Adipose tissue (tissue), 3 donors: ENCODE data around the gene TMPRSS11D. TPM values are rescaled to one million over a fixed set of nuclear protein-coding genes. Genes with fewer than 3 reads are reported as not detected.

Experiments
- H3K27ac ChIP-seq: one replicate; pipeline ENCODE4 v1.5.1; 2013; ENCODE audit warnings: low read depth, low read length
- WGBS, 3 donors: extraction: QIAGEN DNeasy Blood & Tissue Kit; methylation state at CpG; one replicate each; pipeline ENCODE4 v1.1.7; 2013; 5-methylcytosine and 5-hydroxymethylcytosine counted together
- polyA plus RNA-seq, 3 donors: library from polyadenylated mRNA; stranded (reverse); fragments of 200-250 nt; gene quantifications; one replicate each; pipeline ENCODE4 v1.2.3, GENCODE V29; 2013
- donor health status: healthy with polysubstance abuse.
- donor health status: Bipolar disorder and iron deficiency.
- donor health status: healthy.

Gene TMPRSS11D, protein sequence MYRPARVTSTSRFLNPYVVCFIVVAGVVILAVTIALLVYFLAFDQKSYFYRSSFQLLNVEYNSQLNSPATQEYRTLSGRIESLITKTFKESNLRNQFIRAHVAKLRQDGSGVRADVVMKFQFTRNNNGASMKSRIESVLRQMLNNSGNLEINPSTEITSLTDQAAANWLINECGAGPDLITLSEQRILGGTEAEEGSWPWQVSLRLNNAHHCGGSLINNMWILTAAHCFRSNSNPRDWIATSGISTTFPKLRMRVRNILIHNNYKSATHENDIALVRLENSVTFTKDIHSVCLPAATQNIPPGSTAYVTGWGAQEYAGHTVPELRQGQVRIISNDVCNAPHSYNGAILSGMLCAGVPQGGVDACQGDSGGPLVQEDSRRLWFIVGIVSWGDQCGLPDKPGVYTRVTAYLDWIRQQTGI
- polyA plus RNA-seq: under 1 TPM in 1 of 3 donors, not detected in 2; 0.18 TPM

DNA sequence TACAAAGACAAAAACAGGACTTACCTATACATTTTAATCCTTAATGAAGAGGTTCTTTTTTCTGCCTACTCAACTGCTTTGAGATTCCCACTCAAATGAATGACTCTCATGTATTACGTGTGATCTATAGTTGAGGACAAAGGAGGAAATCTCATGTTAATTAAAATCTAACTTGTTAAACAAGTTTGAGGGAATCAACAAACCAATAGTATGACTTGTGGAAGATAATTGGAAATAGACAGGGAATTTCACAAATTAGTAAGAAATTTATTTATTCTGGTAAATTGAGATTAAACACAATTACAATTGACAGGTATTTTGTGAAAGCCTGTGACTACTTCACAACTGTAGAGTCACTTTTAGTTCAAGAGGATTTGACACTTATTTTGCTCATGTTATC is at the start of gene TMPRSS11D:
TMPRSS11D (minus strand) TSS at position 101 of the 400 bp plus-strand sequence; CDS start at position 32, 69 bp downstream.
- 81 to 90% (median 82%) methylated on average over 1 of the region's 1 CpG for WGBS, 3 donors
- H3K27ac ChIP-seq: no peak within 1 kb of the TSS

DNA sequence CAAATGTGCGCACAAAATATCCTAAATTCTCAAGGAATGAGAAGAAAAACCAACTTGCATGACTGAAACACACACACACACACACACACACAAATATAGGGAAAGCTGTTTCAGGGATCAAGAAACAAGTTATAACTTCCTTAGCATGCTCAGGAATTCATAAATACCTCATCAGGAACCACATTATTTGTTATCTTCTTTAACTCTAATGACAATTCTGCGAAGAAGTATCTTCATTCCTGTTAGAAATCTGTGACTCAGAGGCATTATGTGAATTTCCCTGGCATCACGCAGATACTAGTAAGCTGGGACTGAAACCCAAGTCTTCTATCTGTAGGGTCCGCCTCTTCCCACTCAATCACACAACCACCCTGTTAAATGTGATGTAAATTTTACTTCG is 49.2 kb upstream of the TMPRSS11D start:
- WGBS, 3 donors: 92 to 93% (median 93%) methylated on average over 5 of the region's 5 CpGs
- no peak overlapping the region for H3K27ac ChIP-seq

- 88 to 97% (median 93%) methylated on average over 3 of the region's 3 CpGs for WGBS, 3 donors
- no peak overlapping the region for H3K27ac ChIP-seq
Observed at GRCh38 chr4:67931256-67931655, 47.5 kb upstream of the TMPRSS11D start.

- H3K27ac ChIP-seq: no peak overlapping the region
- 73 to 77% (median 74%) methylated on average over 3 of the region's 3 CpGs for WGBS, 3 donors
Observed at GRCh38 chr4:67929426-67929825, 45.6 kb upstream of the TMPRSS11D start.

DNA sequence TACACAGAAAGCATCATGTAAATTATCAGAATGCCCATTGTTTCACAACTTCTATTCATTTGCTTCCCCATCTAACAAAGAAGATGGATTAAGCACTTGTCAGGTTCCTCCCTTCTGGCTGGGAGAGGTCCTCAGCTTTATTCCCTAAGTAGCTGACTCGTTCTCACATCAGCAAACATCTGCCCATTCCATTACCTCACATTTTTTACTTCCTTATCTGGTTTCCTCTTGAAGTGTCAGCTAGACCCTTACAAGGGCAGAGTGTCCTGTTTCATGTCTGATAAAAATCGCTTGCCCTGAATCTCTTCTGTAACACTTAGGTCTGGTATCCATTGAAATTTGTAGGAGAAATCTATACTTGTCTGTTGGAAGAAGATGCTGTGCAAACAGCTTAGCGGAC is 44.7 kb upstream of the TMPRSS11D start:
- WGBS, 3 donors: 19 to 27% (median 22%) methylated on average over 3 of the region's 3 CpGs
- H3K27ac ChIP-seq: no peak overlapping the region

- WGBS, 3 donors: 94 to 98% (median 97%) methylated on average over 3 of the region's 3 CpGs
Observed at GRCh38 chr4:67927251-67927650, 43.4 kb upstream of the TMPRSS11D start.

GRCh38 chr4:67926485-67926884 is 42.7 kb upstream of the TMPRSS11D start:
- 93 to 98% (median 93%) methylated on average over 7 of the region's 7 CpGs for WGBS, 3 donors
- no peak overlapping the region for H3K27ac ChIP-seq

More at GRCh38 chr4:67927251-67927650, 43.4 kb upstream of the TMPRSS11D start:
- H3K27ac ChIP-seq: no peak overlapping the region

DNA sequence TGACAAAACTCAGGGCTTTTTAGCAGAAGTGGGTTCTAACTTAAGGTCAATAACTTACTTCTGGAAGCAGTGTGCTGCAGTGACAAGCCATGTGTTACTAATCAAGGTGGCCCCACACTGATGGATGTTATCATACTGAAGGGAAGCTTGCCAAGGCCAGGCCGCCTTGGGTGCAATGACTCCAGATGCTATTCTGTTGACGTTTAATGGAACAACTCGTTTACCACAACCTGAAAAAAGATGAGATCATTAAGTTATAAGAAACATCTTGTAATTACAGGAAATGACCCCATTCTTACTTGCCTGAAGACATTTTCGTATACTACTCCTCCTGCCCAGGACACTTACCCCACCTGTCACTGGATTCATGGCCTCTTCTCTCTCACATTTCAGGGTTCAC is 38.9 kb upstream of the TMPRSS11D start:
- WGBS, 3 donors: 53 to 60% (median 55%) methylated on average over 4 of the region's 4 CpGs
- no peak overlapping the region for H3K27ac ChIP-seq

GRCh38 chr4:67918428-67918827 is 34.6 kb upstream of the TMPRSS11D start:
- no peak overlapping the region for H3K27ac ChIP-seq

DNA sequence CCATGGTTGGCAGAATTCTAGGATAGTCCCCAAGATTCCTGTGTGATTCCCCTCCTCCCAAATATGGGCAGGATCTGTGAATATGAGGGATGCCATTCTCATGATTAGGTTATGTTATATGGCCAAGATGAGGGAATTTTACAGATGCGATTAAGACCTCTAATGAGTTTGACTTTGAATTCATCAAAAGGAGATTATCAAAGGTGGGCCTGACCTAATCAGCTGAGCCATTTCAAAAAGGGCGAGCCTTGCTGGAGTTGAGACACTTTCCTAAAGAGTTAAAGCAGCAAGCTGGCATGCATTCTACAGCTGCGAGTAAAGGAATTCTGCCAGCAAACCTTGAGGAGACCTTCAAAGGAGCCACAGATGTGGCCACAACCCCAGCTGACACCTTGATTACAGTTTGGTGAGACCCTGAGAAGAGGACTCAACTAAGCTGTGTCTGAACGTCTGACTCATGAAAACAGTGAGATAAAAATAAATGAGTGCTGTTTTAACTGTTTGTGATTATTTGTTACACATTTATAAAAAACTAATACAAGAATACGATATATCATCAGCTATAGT is 31.7 kb upstream of the TMPRSS11D start:
- H3K27ac ChIP-seq: no peak overlapping the region
- WGBS, 3 donors: 71 to 78% (median 75%) methylated on average over 5 of the region's 5 CpGs

- WGBS, 3 donors: 44 to 85% (median 83%) methylated on average over 2 of the region's 2 CpGs
- no peak overlapping the region for H3K27ac ChIP-seq
Observed at GRCh38 chr4:67912080-67912479, 28.3 kb upstream of the TMPRSS11D start.

- WGBS, 3 donors: 26 to 83% (median 82%) methylated on average over 3 of the region's 3 CpGs
- H3K27ac ChIP-seq: no peak overlapping the region
Observed at GRCh38 chr4:67911638-67912037, 27.8 kb upstream of the TMPRSS11D start.

- 50 to 78% (median 76%) methylated on average over 4 of the region's 4 CpGs for WGBS, 3 donors
- H3K27ac ChIP-seq: no peak overlapping the region
Observed at GRCh38 chr4:67911141-67911540, 27.3 kb upstream of the TMPRSS11D start.

DNA sequence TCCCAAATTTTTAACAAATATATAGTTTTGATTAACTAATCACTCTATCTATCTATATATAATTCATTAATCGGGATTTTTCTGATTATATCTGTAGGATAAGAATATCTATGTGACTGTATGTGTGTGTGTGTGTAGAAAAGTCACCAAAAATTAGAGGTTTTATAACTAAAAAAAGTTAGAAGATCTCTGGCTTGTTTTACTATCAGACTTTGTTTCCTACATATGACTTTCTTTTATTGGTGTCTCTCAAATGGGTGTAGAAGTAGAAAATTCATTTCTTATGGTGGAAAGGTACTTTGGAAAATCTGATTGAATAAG is 26.7 kb upstream of the TMPRSS11D start:
- H3K27ac ChIP-seq: no peak overlapping the region
- 11 to 21% (median 12%) methylated on average over 1 of the region's 1 CpG for WGBS, 3 donors

DNA sequence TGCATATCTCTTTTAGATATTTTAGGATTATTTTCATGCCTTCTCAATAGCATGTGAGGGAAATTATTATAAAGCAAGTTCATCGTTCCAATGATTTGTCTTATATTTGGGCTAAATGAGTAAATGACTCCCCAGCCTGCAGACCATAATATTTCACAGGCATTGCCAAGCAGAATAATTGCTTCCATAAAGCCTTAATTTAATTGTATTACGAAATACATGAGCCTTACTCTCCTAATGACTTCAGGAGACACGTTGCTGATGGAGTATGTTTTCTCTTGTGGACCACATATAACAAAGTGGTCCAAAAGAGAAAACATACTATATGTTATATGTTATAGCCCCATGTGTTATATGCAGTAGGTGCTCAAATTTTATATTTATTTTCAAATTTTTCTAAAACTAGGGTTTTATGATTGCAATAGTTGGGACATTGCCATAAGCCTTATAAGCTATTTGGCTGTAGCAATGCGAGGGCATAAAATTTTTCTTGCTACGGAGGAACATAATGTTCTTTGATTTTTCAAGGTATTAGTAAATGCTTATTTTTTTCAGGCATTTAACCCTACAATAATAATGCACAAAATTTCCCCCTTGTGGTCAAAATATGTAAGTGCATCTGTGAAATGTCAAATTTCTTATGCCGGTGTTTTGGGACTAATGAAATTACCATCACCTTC is 26.2 kb upstream of the TMPRSS11D start:
- no peak overlapping the region for H3K27ac ChIP-seq
- WGBS, 3 donors: 41 to 64% (median 48%) methylated on average over 6 of the region's 6 CpGs

- 87 to 96% (median 91%) methylated on average over 4 of the region's 4 CpGs for WGBS, 3 donors
- no peak overlapping the region for H3K27ac ChIP-seq
Observed at GRCh38 chr4:67907650-67908049, 23.8 kb upstream of the TMPRSS11D start.

- H3K27ac ChIP-seq: no peak overlapping the region
Observed at GRCh38 chr4:67899096-67899495, 15.3 kb upstream of the TMPRSS11D start.

DNA sequence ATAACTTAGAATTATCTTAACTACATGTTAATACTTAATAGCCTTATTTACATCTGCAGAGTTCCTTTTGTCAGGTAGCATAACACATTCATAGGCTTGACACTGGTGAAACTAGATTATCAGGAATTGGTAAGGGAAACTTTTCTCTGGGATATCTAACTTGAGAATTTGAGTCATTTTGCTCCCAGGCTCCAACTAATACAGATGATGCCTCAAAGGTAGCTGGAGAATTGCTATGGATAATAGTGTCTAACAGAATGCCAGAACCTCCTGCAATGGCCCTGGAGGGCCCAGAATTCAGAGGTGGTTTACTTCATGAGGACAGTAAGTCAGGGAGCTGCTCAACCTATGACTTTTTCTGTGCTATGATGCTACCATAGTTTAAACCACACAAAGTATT is 13.9 kb upstream of the TMPRSS11D start:
- no peak overlapping the region for H3K27ac ChIP-seq

- WGBS, 3 donors: 93 to 99% (median 96%) methylated on average over 22 to 26 of the region's 26 CpGs
- H3K27ac ChIP-seq: no peak overlapping the region
Observed at GRCh38 chr4:67896421-67897065, 12.7 kb upstream of the TMPRSS11D start.
